ENCODE data around the gene GMEB2.

The GMEB2 gene

GRCh38 chr20:63541371-63541770 lies 85.5 kb downstream of the GMEB2 start:
- Histone ChIP-seq H3K27me3 (ENCODE audit: control insufficient read depth in 1 of 2, insufficient read depth in 1 of 2, low read length in 2 of 2) (peaks cover 0 to 65% of the 10 kb centered on the region in 2 experiments), H3K23ac (ENCODE audit: low read length in 2 of 2) (no peak overlapping the region), H3K79me1 (replicated peaks; ENCODE audit: low read length, poor library complexity, severe bottlenecking) (no peaks in the 10 kb centered on the region), H3K9me3 (ENCODE audit: control insufficient read depth, low read length) (no peaks in the 10 kb centered on the region), H4K8ac (ENCODE audit: low read length) (no peak overlapping the region), H3K9ac (ENCODE audit: low read length) (no peak overlapping the region), H3K27ac (ENCODE audit: low read length, poor library complexity, severe bottlenecking) (no peak overlapping the region), H2BK5ac (ENCODE audit: low read depth, low read length, poor library complexity, severe bottlenecking) (no peak overlapping the region), H2AFZ (ENCODE audit: low read depth, low read length) (no peak overlapping the region), H4K91ac (ENCODE audit: low read length) (no peak overlapping the region), H2AK5ac (ENCODE audit: low read length, severe bottlenecking) (no peak overlapping the region), H3K18ac (ENCODE audit: low read depth in 1 of 2, low read length in 2 of 2) (no peak overlapping the region), H3K14ac (ENCODE audit: low read length in 2 of 2) (no peak overlapping the region), H3K36me3 (ENCODE audit: control insufficient read depth in 1 of 2, insufficient read depth in 2 of 2, low read depth in 1 of 2, low read length in 2 of 2) (no peaks in the 10 kb centered on the region), H2BK120ac (ENCODE audit: low read depth, low read length) (no peak overlapping the region), H2BK12ac (ENCODE audit: low read length in 2 of 2) (no peak overlapping the region), H3K4ac (ENCODE audit: low read depth in 1 of 2, low read length in 2 of 2) (no peak overlapping the region), H3K4me3 (ENCODE audit: insufficient read depth in 1 of 2, low read depth in 1 of 2, low read length in 2 of 2) (no peak overlapping the region), H3K4me1 (ENCODE audit: control insufficient read depth, insufficient read depth, low read depth, low read length) (peaks cover 34% of the 10 kb centered on the region), H3K4me2 (ENCODE audit: low read length, poor library complexity, severe bottlenecking) (no peak overlapping the region), H2BK15ac (ENCODE audit: low read depth, poor library complexity, severe bottlenecking) (no peak overlapping the region)
- DNase-seq: no peak
- 91% methylated on average over 27 of the region's 28 CpGs for WGBS

DNA sequence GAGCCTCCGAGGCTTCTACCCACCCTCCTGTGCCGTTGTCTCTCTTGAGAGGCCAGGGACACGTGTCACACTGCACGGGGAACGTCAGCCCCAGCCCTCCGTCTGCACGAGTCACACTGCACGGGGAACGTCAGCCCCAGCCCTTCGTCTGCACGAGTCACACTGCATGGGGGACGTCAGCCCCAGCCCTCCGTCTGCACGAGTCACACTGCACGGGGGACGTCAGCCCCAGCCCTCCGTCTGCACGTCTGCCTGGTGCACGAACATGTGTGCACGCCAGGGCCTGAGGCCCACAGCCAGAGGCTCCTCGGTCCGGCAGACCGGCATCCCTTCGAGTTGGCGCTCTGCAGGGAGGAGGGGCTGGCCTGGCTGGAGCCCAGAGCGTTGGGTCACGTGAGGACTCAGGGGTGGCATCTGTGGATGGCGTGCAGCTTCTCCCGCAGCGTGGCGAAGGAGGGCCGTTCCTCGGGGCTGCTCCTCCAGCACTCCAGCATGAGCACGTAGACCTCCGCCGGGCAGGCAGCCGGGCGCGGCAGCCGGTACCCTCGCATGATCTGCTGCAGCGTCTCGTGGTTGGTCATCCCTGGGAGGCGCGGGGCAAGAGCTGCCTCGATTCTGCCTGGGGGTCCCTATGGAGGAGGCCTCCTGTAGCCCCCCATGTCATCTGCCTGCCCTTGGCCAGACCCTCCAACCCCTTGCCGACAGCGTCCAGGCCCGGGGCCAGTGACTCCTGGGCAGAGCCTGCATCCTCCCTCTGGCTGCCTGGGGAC lies 86.3 kb downstream of the GMEB2 start:
- Histone ChIP-seq H3K4me1 (ENCODE audit: control insufficient read depth, insufficient read depth, low read depth, low read length) (peaks cover 38% of the 10 kb centered on the region), H3K4ac (ENCODE audit: low read depth in 1 of 2, low read length in 2 of 2) (no peak overlapping the region), H3K27me3 (ENCODE audit: control insufficient read depth in 1 of 2, insufficient read depth in 1 of 2, low read length in 2 of 2) (peaks cover 0 to 60% of the 10 kb centered on the region in 2 experiments), H3K36me3 (ENCODE audit: control insufficient read depth in 1 of 2, insufficient read depth in 2 of 2, low read depth in 1 of 2, low read length in 2 of 2) (no peaks in the 10 kb centered on the region), H2BK120ac (ENCODE audit: low read depth, low read length) (no peak overlapping the region), H2BK15ac (ENCODE audit: low read depth, poor library complexity, severe bottlenecking) (no peak overlapping the region), H3K23ac (ENCODE audit: low read length in 2 of 2) (no peak overlapping the region), H3K27ac (ENCODE audit: low read length, poor library complexity, severe bottlenecking) (no peak overlapping the region), H4K8ac (ENCODE audit: low read length) (no peak overlapping the region), H3K18ac (ENCODE audit: low read depth in 1 of 2, low read length in 2 of 2) (no peak overlapping the region), H2BK5ac (ENCODE audit: low read depth, low read length, poor library complexity, severe bottlenecking) (no peak overlapping the region), H2AFZ (ENCODE audit: low read depth, low read length) (peak overlapping the region; percentile 19), H2AK5ac (ENCODE audit: low read length, severe bottlenecking) (no peak overlapping the region), H3K4me2 (ENCODE audit: low read length, poor library complexity, severe bottlenecking) (no peak overlapping the region), H3K14ac (ENCODE audit: low read length in 2 of 2) (no peak overlapping the region), H3K79me1 (replicated peaks; ENCODE audit: low read length, poor library complexity, severe bottlenecking) (no peaks in the 10 kb centered on the region), H3K4me3 (ENCODE audit: insufficient read depth in 1 of 2, low read depth in 1 of 2, low read length in 2 of 2) (no peak overlapping the region), H2BK12ac (ENCODE audit: low read length in 2 of 2) (peak overlapping the region in 1 of 2 experiments; percentile 24), H4K91ac (ENCODE audit: low read length) (peak overlapping the region; percentile 22), H3K9me3 (ENCODE audit: control insufficient read depth, low read length) (no peaks in the 10 kb centered on the region), H3K9ac (ENCODE audit: low read length) (no peak overlapping the region)
- WGBS: 68% methylated on average over 49 of the region's 49 CpGs
- DNase-seq: peak; percentile 50

GRCh38 chr20:63539441-63540370 lies 87.2 kb downstream of the GMEB2 start:
- WGBS: 92% methylated on average over 29 of the region's 29 CpGs
- Histone ChIP-seq H4K8ac (ENCODE audit: low read length) (no peak overlapping the region), H3K4me2 (ENCODE audit: low read length, poor library complexity, severe bottlenecking) (no peak overlapping the region), H3K9ac (ENCODE audit: low read length) (no peak overlapping the region), H3K4ac (ENCODE audit: low read depth in 1 of 2, low read length in 2 of 2) (no peak overlapping the region), H3K4me3 (ENCODE audit: insufficient read depth in 1 of 2, low read depth in 1 of 2, low read length in 2 of 2) (no peak overlapping the region), H2BK120ac (ENCODE audit: low read depth, low read length) (no peak overlapping the region), H3K23ac (ENCODE audit: low read length in 2 of 2) (no peak overlapping the region), H3K36me3 (ENCODE audit: control insufficient read depth in 1 of 2, insufficient read depth in 2 of 2, low read depth in 1 of 2, low read length in 2 of 2) (no peaks in the 10 kb centered on the region), H2AFZ (ENCODE audit: low read depth, low read length) (no peak overlapping the region), H3K27ac (ENCODE audit: low read length, poor library complexity, severe bottlenecking) (no peak overlapping the region), H3K9me3 (ENCODE audit: control insufficient read depth, low read length) (no peaks in the 10 kb centered on the region), H3K79me1 (replicated peaks; ENCODE audit: low read length, poor library complexity, severe bottlenecking) (no peaks in the 10 kb centered on the region), H3K27me3 (ENCODE audit: control insufficient read depth in 1 of 2, insufficient read depth in 1 of 2, low read length in 2 of 2) (peaks cover 0 to 60% of the 10 kb centered on the region in 2 experiments), H3K14ac (ENCODE audit: low read length in 2 of 2) (no peak overlapping the region), H2BK5ac (ENCODE audit: low read depth, low read length, poor library complexity, severe bottlenecking) (no peak overlapping the region), H4K91ac (ENCODE audit: low read length) (no peak overlapping the region), H3K4me1 (ENCODE audit: control insufficient read depth, insufficient read depth, low read depth, low read length) (peaks cover 45% of the 10 kb centered on the region), H3K18ac (ENCODE audit: low read depth in 1 of 2, low read length in 2 of 2) (no peak overlapping the region), H2BK12ac (ENCODE audit: low read length in 2 of 2) (no peak overlapping the region), H2AK5ac (ENCODE audit: low read length, severe bottlenecking) (no peak overlapping the region), H2BK15ac (ENCODE audit: low read depth, poor library complexity, severe bottlenecking) (peak overlapping the region; percentile 12)
- DNase-seq: no peak

DNA sequence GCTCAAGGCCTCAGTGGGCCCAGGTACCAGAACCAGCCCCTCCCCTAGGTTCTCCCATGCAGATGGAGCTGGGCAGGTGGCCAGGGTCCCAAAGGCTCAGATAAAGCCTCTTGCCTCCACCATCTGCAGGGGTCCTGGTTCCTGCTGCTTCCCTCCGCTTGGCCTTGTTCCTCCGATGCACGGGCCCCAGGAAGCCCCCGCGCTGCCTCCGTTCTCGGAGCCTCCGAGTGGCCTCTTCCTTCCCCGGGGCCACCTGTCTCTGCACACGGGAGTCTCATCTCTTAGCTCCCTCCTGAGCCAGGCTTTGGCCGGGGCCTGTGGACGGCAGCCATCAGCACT lies 87.8 kb downstream of the GMEB2 start:
- Histone ChIP-seq H2BK120ac (ENCODE audit: low read depth, low read length) (no peak overlapping the region), H3K27me3 (ENCODE audit: control insufficient read depth in 1 of 2, insufficient read depth in 1 of 2, low read length in 2 of 2) (peaks cover 0 to 60% of the 10 kb centered on the region in 2 experiments), H2AK5ac (ENCODE audit: low read length, severe bottlenecking) (no peak overlapping the region), H3K18ac (ENCODE audit: low read depth in 1 of 2, low read length in 2 of 2) (no peak overlapping the region), H2BK5ac (ENCODE audit: low read depth, low read length, poor library complexity, severe bottlenecking) (no peak overlapping the region), H3K4me2 (ENCODE audit: low read length, poor library complexity, severe bottlenecking) (no peak overlapping the region), H3K9me3 (ENCODE audit: control insufficient read depth, low read length) (no peaks in the 10 kb centered on the region), H3K4me1 (ENCODE audit: control insufficient read depth, insufficient read depth, low read depth, low read length) (peaks cover 48% of the 10 kb centered on the region), H2BK15ac (ENCODE audit: low read depth, poor library complexity, severe bottlenecking) (no peak overlapping the region), H3K4ac (ENCODE audit: low read depth in 1 of 2, low read length in 2 of 2) (no peak overlapping the region), H3K14ac (ENCODE audit: low read length in 2 of 2) (no peak overlapping the region), H3K23ac (ENCODE audit: low read length in 2 of 2) (no peak overlapping the region), H4K8ac (ENCODE audit: low read length) (no peak overlapping the region), H3K4me3 (ENCODE audit: insufficient read depth in 1 of 2, low read depth in 1 of 2, low read length in 2 of 2) (no peak overlapping the region), H3K36me3 (ENCODE audit: control insufficient read depth in 1 of 2, insufficient read depth in 2 of 2, low read depth in 1 of 2, low read length in 2 of 2) (no peaks in the 10 kb centered on the region), H3K9ac (ENCODE audit: low read length) (no peak overlapping the region), H3K79me1 (replicated peaks; ENCODE audit: low read length, poor library complexity, severe bottlenecking) (no peaks in the 10 kb centered on the region), H2AFZ (ENCODE audit: low read depth, low read length) (no peak overlapping the region), H2BK12ac (ENCODE audit: low read length in 2 of 2) (no peak overlapping the region), H4K91ac (ENCODE audit: low read length) (no peak overlapping the region), H3K27ac (ENCODE audit: low read length, poor library complexity, severe bottlenecking) (no peak overlapping the region)
- 92% methylated on average over 12 of the region's 12 CpGs for WGBS
- no peak for DNase-seq
